Kidney epithelial cell (primary cell): ENCODE measurements around the gene PCYT2. TPM values are rescaled to one million over a fixed set of nuclear protein-coding genes. Genes with fewer than 3 reads are reported as not detected.

Source experiments
- DNase-seq: peaks from one replicate; pipeline ENCODE4 v3.0.0-alpha.2; 2010; ENCODE audit warnings: low read depth
- H3K27me3 ChIP-seq: 2 replicates; pipeline ENCODE4 v1.6.0; 2011; ENCODE audit warnings: low read length; ENCODE audit not compliant: control insufficient read depth, insufficient read depth
- H3K36me3 ChIP-seq: 2 replicates; pipeline ENCODE4 v1.5.1; 2011; ENCODE audit warnings: low read length; ENCODE audit not compliant: control insufficient read depth, insufficient read depth
- H3K4me3 ChIP-seq: 2 replicates; pipeline ENCODE4 v1.5.1; 2011; ENCODE audit warnings: low read depth, mild to moderate bottlenecking, control low read depth, low read length
- CTCF ChIP-seq: IDR thresholded peaks from 2 replicates; pipeline ENCODE4 v1.5.1; 2011; ENCODE audit warnings: mild to moderate bottlenecking, moderate library complexity, low read length, control low read depth, inconsistent platforms; ENCODE audit not compliant: insufficient read depth, poor library complexity, severe bottlenecking
- total RNA-seq: library from RNA; depleted of rRNA; stranded (reverse); fragments of >200 nt; gene quantifications from 2 replicates; pipeline ENCODE4 v1.2.3, GENCODE V29; 2015

PCYT2 gene
- total RNA-seq, 1 donor from 2014 or later, result 30.4 TPM

GRCh38 chr17:81871387-81872230 lies 39.6 kb downstream of the PCYT2 start:
- peak overlapping the region; percentile 84 for H3K4me3 ChIP-seq
- H3K27me3 ChIP-seq, result no peaks in the 10 kb centered on the region
- TF ChIP-seq CTCF, result no peak
- DNase-seq, result peak; percentile 39
- peaks cover 3% of the 10 kb centered on the region for H3K36me3 ChIP-seq

DNA sequence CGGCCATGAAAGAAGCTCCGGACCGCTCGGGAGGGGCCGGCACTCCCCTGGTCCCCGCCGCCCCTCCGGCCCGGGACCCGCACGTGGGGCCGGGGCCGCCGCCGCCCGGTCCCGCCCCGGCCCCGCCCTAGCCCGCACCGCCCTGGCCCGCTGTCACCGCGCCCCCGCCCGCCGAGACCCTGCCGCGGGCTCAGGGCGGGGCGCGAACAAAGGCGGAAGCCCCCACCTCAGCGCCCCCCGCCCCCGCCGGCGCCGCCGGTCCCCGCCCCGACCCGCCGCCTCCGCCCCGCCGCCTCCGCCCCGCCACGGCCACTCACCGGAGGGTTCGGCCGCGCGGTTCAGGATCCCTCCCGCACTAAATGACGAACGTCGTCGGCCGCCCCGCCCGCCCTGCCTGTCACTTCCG lies 40.2 kb downstream of the PCYT2 start, which contains the start of gene ARHGDIA:
Gene ARHGDIA, minus strand, starts transcription at position 357 of the 406 bp plus-strand sequence. CDS start 1,407 bp downstream, outside the sequence.
- no peak for DNase-seq
- peaks cover 3% of the 10 kb centered on the region for H3K36me3 ChIP-seq
- H3K4me3 ChIP-seq, result peak within 1 kb of the TSS; percentile 84
- no peak for TF ChIP-seq CTCF
- no peaks in the 10 kb centered on the region for H3K27me3 ChIP-seq

DNA sequence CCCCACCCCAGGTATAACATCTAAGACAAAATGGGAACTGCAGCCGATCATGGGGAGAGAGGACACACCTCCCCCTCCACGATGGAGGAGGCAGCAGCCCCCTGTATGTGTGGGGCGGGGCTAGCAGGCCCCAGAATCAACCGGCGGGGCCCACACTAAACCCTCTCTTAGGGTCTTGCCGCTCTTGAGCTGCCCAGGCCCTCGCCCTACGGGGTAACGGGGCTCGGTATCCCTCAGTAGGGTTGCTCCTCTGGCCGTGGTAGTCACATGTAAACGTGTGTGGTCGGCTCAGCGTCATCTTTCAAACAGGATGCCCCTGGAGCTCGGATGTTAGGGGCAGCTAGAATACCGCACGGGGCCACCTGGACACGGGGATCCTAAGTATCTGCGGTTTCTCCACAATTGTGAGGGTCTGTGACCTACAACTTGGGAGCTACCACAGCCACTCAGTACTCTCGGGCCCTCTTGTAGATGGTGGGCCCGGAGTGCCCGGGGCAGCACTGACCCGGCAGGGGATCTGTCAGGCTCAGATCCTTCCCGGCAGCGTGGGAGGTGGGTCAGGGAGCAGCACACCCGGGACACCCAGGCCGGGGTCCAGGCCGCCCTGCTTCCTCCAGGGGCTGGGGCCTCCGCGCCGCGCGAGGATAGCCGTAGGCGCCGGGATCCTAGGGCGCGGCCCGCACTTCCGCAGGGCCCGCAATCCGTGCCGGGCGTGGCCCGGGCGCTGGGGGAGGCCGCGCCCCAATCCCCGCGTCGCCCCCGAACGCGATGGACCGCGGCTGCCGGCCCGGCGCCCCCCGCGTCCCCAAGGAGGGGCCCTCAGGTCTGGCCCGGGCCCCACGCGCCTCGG lies 40.8 kb downstream of the PCYT2 start:
- Histone ChIP-seq H3K36me3 (peaks cover 3% of the 10 kb centered on the region), H3K4me3 (peak overlapping the region; percentile 84), H3K27me3 (no peaks in the 10 kb centered on the region)
- no peak for TF ChIP-seq CTCF
- no peak for DNase-seq

DNA sequence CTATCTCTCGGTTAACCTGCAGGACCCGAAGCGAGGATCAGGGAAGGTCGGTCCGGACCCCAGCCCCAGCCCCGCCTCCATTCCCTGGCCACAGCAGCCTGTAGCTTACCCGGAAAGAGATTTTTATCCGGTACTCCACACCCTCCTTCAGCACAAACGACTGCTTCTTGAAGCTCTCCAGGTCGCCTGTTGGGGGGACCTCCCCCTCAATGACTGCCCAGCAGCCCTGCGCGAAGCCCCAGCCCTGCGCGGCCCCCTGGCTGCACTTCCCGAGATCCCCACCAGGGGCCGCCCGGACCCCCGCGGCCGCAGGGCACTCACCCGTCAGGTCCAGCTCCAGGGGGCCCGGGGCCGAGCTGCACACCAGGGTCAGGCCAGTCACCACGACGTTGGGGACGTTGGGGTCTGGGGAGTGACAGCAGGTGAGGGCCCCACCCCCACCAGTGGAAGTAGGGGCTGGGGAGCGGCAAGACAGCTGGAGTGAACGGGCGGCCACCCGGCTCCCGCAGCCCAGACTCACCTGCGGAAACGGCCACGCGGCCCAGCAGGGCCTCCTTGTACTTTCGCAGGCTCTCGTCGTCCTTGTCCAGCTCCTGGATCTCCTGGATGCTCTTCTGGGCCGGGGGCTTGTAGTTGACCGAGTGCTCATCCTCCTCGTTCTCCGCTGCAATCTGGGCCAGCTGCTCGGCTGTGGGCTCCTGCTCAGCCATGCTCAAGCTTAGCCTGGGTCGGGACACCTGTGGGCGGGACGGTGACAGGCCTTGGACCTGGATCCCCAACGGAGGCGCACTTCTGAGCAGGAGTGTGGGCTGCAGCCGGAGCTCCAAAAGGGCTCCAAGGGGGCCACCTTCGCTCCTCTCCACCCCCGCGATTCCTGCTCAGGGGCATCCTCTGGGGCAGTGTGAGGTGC lies 41.7 kb downstream of the PCYT2 start:
- TF ChIP-seq CTCF, result peak; percentile 83

GRCh38 chr17:81868674-81869220 lies 42.5 kb downstream of the PCYT2 start:
- Histone ChIP-seq H3K27me3 (no peaks in the 10 kb centered on the region), H3K36me3 (peaks cover 3% of the 10 kb centered on the region), H3K4me3 (no peak overlapping the region)
- peak; percentile 39 for DNase-seq
- no peak for TF ChIP-seq CTCF

More for the DNA sequence above, 41.7 kb downstream of the PCYT2 start:
- no peak for DNase-seq
- peak overlapping the region; percentile 84 for H3K4me3 ChIP-seq
- H3K36me3 ChIP-seq, result peaks cover 3% of the 10 kb centered on the region
- H3K27me3 ChIP-seq, result no peaks in the 10 kb centered on the region
